ENCODE data around the gene NSRP1.
"Not testable (repeated sequence)": the region's sequence is repeated elsewhere in the genome, so short reads cannot be mapped to it uniquely, and the experiment has no call there.

Gene NSRP1

DNA sequence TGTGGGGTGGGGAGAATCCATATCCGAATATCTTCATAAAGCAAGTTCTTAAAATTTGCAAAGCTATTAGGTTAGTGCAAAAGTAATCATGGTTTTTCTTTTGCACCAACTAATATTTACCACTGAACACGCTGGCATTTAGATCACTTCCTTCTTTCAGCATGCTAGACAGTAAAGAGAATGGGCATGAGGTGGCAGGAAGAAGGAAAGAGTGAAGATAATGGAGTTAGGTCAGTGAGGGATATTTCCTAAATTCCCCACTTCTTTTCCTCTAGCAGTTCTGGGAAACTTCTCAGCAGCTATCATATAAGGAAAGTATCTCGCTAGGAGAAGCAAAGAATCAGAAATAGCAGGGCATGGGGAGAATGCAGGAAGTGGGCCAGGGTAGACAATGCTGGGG, 79.9 kb downstream of the NSRP1 start:
- no peak for DNase-seq (ENCODE audit: low read depth)
- H3K4me3 ChIP-seq (ENCODE audit: low read depth, low read length), result no peak overlapping the region
- TF ChIP-seq, protein P1, sequence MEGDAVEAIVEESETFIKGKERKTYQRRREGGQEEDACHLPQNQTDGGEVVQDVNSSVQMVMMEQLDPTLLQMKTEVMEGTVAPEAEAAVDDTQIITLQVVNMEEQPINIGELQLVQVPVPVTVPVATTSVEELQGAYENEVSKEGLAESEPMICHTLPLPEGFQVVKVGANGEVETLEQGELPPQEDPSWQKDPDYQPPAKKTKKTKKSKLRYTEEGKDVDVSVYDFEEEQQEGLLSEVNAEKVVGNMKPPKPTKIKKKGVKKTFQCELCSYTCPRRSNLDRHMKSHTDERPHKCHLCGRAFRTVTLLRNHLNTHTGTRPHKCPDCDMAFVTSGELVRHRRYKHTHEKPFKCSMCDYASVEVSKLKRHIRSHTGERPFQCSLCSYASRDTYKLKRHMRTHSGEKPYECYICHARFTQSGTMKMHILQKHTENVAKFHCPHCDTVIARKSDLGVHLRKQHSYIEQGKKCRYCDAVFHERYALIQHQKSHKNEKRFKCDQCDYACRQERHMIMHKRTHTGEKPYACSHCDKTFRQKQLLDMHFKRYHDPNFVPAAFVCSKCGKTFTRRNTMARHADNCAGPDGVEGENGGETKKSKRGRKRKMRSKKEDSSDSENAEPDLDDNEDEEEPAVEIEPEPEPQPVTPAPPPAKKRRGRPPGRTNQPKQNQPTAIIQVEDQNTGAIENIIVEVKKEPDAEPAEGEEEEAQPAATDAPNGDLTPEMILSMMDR (IDR thresholded peaks at IDR 0.05; ENCODE audit: control insufficient read depth, extremely low read depth, insufficient read depth), result no peak

DNA sequence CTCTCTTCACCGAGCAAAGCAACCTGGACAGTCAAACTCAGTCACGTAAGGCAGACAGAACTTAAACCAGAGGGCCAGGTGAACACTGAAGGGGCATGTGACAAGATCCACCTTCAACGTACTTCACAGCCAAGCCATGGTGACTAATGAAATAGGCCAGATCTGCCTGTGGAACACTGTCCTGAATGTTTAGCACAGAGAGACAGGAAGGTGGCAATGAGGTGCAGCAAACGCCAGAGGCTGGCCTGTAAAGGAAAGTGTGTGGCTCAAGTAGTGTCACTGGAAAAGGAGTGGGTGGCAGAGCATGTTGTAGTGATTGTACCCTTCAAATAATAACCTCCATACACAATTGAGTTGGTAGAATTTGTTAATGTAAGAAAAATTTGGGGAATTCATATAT, 80.8 kb downstream of the NSRP1 start:
- no peak overlapping the region for H3K4me3 ChIP-seq (ENCODE audit: low read depth, low read length)
- TF ChIP-seq, protein P1 (IDR thresholded peaks at IDR 0.05; ENCODE audit: control insufficient read depth, extremely low read depth, insufficient read depth), result no peak
- DNase-seq (ENCODE audit: low read depth), result no peak

DNA sequence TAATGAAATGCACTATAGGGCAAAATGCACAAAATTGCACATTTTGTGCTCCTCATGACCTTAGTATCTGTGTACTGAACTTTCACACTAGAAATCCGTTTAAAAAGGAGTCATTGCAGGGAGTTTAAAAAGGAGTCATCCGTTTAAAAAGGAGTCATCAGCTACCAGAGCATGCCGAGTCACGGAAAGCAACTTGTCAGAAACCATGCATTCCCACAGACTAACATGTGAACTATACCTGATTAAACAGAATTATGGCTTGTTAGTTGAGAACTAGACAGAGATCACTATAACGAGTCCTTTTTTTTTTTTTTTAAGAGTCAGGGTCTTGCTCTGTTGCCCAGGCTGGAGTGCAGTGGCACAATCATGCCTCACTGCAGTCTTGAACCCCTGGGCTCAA, 83.0 kb downstream of the NSRP1 start:
- no peak overlapping the region for H3K4me3 ChIP-seq (ENCODE audit: low read depth, low read length)
- DNase-seq (ENCODE audit: low read depth), result no peak
- TF ChIP-seq, protein P1 (IDR thresholded peaks at IDR 0.05; ENCODE audit: control insufficient read depth, extremely low read depth, insufficient read depth), result no peak

DNA sequence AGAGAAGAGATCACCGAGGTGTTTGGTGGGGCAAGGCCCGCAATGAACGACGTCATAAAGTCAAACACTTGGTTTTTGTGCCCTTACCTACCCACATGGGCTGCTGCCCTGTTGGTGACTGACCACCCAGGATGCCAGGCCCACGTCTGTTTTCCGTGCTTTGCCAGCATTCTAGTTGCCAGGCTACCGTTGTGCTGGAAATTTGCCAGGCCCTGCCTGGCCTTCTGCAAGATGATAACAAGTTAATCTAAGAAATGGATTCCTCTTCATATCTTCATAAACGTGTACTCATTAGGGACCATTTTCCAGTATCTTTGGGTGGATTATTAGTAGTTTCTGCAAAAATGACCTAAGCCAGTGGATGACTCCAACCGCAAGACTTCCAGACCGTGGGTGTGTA, 83.5 kb downstream of the NSRP1 start:
- no peak for DNase-seq (ENCODE audit: low read depth)
- TF ChIP-seq, protein P1 (IDR thresholded peaks at IDR 0.05; ENCODE audit: control insufficient read depth, extremely low read depth, insufficient read depth), result no peak

DNA sequence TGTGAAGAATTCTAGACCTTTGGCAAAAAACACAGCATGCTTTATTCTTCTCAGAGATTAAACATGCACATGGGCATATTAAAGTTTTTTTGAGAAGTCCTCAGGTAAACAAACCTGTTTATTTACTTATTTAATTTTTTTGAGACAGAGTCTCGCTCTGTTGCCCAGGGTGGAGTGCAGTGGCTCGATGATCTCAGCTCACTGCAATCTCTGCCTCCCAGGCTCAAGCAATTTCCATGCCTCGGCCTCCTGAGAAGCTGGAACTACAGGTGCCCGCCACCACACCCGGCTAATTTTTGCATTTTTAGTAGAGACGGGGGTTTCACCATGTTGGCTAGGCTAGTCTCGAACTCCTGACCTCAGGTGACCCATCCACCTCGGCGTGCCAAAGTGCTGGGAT, 84.0 kb downstream of the NSRP1 start:
- not testable (repeated sequence) for H3K4me3 ChIP-seq (ENCODE audit: low read depth, low read length); DNase-seq (ENCODE audit: low read depth)

More for the DNA sequence above, 83.5 kb downstream of the NSRP1 start:
- H3K4me3 ChIP-seq (ENCODE audit: low read depth, low read length), result no peak overlapping the region

DNA sequence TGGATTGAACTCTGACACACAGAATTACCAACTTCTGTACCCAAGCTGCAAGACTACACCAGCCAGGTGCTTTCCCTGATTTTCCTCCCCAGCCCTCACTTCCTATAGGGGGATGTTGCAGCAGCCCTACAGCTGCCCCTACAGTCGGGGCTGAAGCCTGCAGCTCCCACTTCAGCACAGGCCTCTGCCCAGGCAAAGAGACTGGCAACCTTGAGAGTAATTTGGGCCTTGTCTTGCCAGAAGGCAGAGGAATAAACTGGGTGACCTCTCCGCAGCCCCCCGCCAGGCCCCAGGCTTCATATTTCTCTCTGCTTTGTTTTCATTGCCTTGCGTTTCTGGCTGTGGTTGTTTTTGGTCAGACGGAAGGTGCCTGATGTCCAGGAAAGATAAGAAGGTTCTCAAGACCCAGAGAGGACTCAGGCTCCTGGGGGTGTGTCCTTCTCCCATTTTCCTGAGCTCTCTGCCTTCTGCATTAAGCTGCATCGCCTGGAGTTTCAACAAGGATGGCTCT, 86.9 kb downstream of the NSRP1 start:
- H3K4me3 ChIP-seq (ENCODE audit: low read depth, low read length), result no peak overlapping the region
- no peak for DNase-seq (ENCODE audit: low read depth)
- TF ChIP-seq, protein P1 (IDR thresholded peaks at IDR 0.05; ENCODE audit: control insufficient read depth, extremely low read depth, insufficient read depth), result no peak

DNA sequence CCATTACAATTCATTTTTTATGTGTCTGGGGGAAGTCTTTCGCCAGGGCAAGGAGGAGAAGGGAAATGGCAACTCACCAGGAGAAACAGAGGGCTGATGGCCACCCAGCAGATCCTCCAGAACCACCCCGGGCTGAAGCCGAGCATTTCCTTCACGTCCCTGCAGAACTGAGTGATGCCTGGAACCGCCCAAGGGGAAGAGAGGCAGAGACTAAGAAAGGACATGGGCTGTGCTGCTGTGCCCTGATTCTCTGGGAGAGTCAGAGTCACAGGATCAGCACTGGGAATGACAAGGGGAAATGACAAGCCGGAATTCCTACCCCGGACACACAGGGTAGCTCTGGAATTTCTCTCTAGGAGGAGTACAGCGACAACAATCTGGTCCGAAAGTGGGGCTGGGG, 91.0 kb downstream of the NSRP1 start:
- DNase-seq (ENCODE audit: low read depth), result no peak
- TF ChIP-seq, protein P1 (IDR thresholded peaks at IDR 0.05; ENCODE audit: control insufficient read depth, extremely low read depth, insufficient read depth), result no peak
- no peak overlapping the region for H3K4me3 ChIP-seq (ENCODE audit: low read depth, low read length)
